ENCODE data around the gene PHF11.

DNA sequence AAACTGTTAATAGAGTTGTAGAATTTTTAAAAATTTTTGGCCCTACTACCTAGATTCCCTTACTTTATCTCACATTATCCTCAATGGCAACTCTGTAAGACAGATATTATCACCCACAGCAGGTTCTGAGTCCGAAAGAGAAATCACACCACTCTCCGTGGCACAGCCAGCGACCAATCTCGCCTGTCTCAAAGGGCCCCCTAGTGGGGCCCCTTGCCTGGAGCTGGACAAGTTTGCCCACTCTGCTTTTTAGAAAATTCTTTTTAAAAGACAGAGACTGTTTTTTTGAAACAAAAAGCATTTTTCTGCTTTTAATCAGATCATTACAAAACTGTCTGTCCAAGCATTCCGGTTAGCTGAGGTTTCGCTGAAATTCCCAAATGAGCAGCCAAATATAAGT, 21.7 kb downstream of the PHF11 start:
- no peak for TF ChIP-seq SUZ12 (IDR thresholded peaks at IDR 0.05; ENCODE audit: low read length)
- no peak for TF ChIP-seq CBX5 (IDR thresholded peaks at IDR 0.05; ENCODE audit: low read depth, low read length)
- TF ChIP-seq TBP (IDR thresholded peaks at IDR 0.05; ENCODE audit: low read depth, low read length) = no peak
- TF ChIP-seq, protein P1, sequence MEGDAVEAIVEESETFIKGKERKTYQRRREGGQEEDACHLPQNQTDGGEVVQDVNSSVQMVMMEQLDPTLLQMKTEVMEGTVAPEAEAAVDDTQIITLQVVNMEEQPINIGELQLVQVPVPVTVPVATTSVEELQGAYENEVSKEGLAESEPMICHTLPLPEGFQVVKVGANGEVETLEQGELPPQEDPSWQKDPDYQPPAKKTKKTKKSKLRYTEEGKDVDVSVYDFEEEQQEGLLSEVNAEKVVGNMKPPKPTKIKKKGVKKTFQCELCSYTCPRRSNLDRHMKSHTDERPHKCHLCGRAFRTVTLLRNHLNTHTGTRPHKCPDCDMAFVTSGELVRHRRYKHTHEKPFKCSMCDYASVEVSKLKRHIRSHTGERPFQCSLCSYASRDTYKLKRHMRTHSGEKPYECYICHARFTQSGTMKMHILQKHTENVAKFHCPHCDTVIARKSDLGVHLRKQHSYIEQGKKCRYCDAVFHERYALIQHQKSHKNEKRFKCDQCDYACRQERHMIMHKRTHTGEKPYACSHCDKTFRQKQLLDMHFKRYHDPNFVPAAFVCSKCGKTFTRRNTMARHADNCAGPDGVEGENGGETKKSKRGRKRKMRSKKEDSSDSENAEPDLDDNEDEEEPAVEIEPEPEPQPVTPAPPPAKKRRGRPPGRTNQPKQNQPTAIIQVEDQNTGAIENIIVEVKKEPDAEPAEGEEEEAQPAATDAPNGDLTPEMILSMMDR (IDR thresholded peaks at IDR 0.05; ENCODE audit: control extremely low read depth in 1 of 3, insufficient read depth in 1 of 3, low read depth in 1 of 3, low read length in 3 of 3) = peak; percentile 25 to 45 (median 27)
- TF ChIP-seq GTF2F1 (IDR thresholded peaks at IDR 0.05; ENCODE audit: borderline replicate concordance, low read depth, low read length) = no peak
- TF ChIP-seq EZH2 (IDR thresholded peaks at IDR 0.05; ENCODE audit: low read depth, low read length, severe bottlenecking) = no peak
- no peak for TF ChIP-seq POLR2AphosphoS5 (IDR thresholded peaks at IDR 0.05; ENCODE audit: low read depth, low read length)
- no peak for TF ChIP-seq JUN (IDR thresholded peaks at IDR 0.05; ENCODE audit: low read depth, low read length)
- TF ChIP-seq CHD2 (IDR thresholded peaks at IDR 0.05; ENCODE audit: low read length) = no peak
- TF ChIP-seq, protein P2, sequence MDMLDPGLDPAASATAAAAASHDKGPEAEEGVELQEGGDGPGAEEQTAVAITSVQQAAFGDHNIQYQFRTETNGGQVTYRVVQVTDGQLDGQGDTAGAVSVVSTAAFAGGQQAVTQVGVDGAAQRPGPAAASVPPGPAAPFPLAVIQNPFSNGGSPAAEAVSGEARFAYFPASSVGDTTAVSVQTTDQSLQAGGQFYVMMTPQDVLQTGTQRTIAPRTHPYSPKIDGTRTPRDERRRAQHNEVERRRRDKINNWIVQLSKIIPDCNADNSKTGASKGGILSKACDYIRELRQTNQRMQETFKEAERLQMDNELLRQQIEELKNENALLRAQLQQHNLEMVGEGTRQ (IDR thresholded peaks at IDR 0.05; ENCODE audit: low read length) = no peak
